IMR-90 (cell line): ENCODE measurements around the gene CNGB1.

Experiments
- CTCF ChIP-seq: conservative IDR thresholded peaks from 2 replicates; pipeline ENCODE4 v1.5.1; 2012; ENCODE audit warnings: mild to moderate bottlenecking, low read depth, low read length, improper control_type of control experiment
- POLR2A ChIP-seq: IDR thresholded peaks from 2 replicates; pipeline ENCODE4 v1.6.1; 2012; ENCODE audit warnings: mild to moderate bottlenecking, low read depth, low read length
- SMC3 ChIP-seq: fragments of 150-350 bp; IDR thresholded peaks from 2 replicates; pipeline ENCODE4 v1.6.1; 2016; ENCODE audit warnings: low read depth, mild to moderate bottlenecking, antibody characterized with exemption, low read length, moderate library complexity

DNA sequence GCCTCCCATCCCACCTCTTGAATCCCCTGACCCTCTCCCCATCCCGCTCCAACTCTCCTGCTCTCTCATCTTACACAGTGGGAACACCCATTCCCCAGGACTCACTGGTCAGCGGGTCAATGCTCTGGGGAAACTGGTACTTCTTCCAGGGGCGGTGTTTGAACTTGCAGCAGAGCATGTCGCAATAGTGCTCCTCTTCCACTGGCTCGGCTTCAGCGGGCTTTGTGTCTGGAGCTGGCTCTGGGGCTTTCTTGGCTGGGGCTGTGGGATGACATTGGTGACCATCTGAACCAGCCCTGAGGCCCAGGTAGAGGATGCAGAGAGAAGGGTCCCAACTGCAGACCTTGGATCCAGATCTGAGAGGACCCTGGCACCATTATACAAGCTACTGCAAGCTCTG, 51.9 kb downstream of the CNGB1 start:
- TF ChIP-seq SMC3 (no peak), POLR2A (no peak), CTCF (no peak)
